HL-60 (cell line): Measurements from ENCODE around the gene FTCD.

Experiments
- DNase-seq, 2 experiments: peaks; one replicate each; pipeline ENCODE4 v3.0.0-alpha.2; 2010 to 2020; ENCODE audit warnings: low read depth in 1 of 2, low spot score in 1 of 2
- H3K27ac ChIP-seq: fragments of 250-450 bp; sonication (Bioruptor Pico); replicated peaks from 2 replicates; pipeline ENCODE4 v1.5.1; 2020; ENCODE audit warnings: mild to moderate bottlenecking, moderate library complexity
- H3K27me3 ChIP-seq: fragments of 250-450 bp; sonication (Bioruptor Pico); 2 replicates; pipeline ENCODE4 v1.5.1; 2021; ENCODE audit warnings: mild to moderate bottlenecking, moderate library complexity; ENCODE audit not compliant: insufficient read depth, poor library complexity, severe bottlenecking
- H3K4me3 ChIP-seq: replicated peaks from 2 replicates; pipeline ENCODE4 v1.5.1; 2011; ENCODE audit warnings: mild to moderate bottlenecking, control low read depth, low read length; ENCODE audit not compliant: insufficient read depth
- CTCF ChIP-seq: IDR thresholded peaks from one replicate; pipeline ENCODE4 v1.5.1; 2011; ENCODE audit warnings: low read length, control low read depth, inconsistent platforms; ENCODE audit not compliant: insufficient read depth
- GABPA ChIP-seq: IDR thresholded peaks from 2 replicates; pipeline ENCODE4 v1.6.1; 2012; ENCODE audit warnings: low read depth
- POLR2AphosphoS5 ChIP-seq: IDR thresholded peaks from 2 replicates; pipeline ENCODE4 v1.6.1; 2012; ENCODE audit warnings: low read depth
- REST ChIP-seq: IDR thresholded peaks from 2 replicates; pipeline ENCODE4 v1.6.1; 2012; ENCODE audit warnings: low read depth; ENCODE audit not compliant: insufficient replicate concordance
- SPI1 ChIP-seq: IDR thresholded peaks from 2 replicates; pipeline ENCODE4 v1.6.1; 2012; ENCODE audit warnings: low read depth, mild to moderate bottlenecking, borderline replicate concordance

FTCD gene

GRCh38 chr21:46113497-46114176 is 41.7 kb downstream of the FTCD start:
- H3K27ac ChIP-seq, result no peak overlapping the region
- no peaks in the 10 kb centered on the region for H3K27me3 ChIP-seq
- TF ChIP-seq SPI1, result no peak
- TF ChIP-seq GABPA, result no peak
- TF ChIP-seq REST, result no peak
- TF ChIP-seq POLR2AphosphoS5, result no peak
- TF ChIP-seq CTCF, result no peak
- no peak overlapping the region for H3K4me3 ChIP-seq
- no peak for DNase-seq

GRCh38 chr21:46112725-46113215 is 42.6 kb downstream of the FTCD start:
- TF ChIP-seq REST (no peak), CTCF (no peak), POLR2AphosphoS5 (no peak), SPI1 (no peak), GABPA (no peak)
- no peak overlapping the region for H3K4me3 ChIP-seq
- H3K27ac ChIP-seq, result no peak overlapping the region
- no peak for DNase-seq
- H3K27me3 ChIP-seq, result no peaks in the 10 kb centered on the region

GRCh38 chr21:46111857-46112724 is 43.3 kb downstream of the FTCD start:
- TF ChIP-seq CTCF (no peak), SPI1 (no peak), POLR2AphosphoS5 (no peak), REST (no peak), GABPA (no peak)
- H3K27me3 ChIP-seq, result no peaks in the 10 kb centered on the region
- H3K4me3 ChIP-seq, result no peak overlapping the region
- no peak for DNase-seq
- no peak overlapping the region for H3K27ac ChIP-seq
